Measurements from ENCODE around the gene JPH4. TPM values are rescaled to one million over a fixed set of nuclear protein-coding genes. Genes with fewer than 3 reads are reported as not detected.
A peak's percentile ranks its signal among the peaks of the same experiment; 100 is the strongest.

The JPH4 gene
- total RNA-seq, 2 donors from 2014 or later, result 0.18 to 0.91 TPM

DNA sequence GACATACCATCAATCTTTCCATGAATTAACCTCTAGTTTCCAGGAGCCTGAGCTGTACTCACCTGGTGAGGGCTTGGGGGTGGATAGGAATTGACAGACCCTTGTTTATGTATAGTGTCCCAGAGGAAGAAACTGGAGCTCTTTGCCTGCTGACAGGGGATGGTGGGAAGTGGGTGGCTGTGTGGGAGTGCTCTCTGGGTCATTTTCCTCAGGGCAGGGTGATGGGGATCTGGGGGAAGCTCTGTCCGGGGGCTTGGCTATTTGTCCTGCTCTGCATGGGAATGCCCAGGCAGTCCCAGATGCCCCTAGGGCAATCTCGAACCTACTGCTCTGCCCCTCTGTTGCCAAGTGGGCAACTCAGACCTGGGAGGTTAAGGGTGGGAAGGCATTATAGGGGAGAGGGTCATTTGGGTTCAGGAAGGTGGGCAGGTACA is 35.8 kb upstream of the JPH4 start:
- no peaks in the 10 kb centered on the region for H3K36me3 ChIP-seq (ENCODE audit: control insufficient read depth, insufficient read depth, low read length)
- H3K4me3 ChIP-seq (ENCODE audit: low read length), result no peak overlapping the region
- TF ChIP-seq, protein P1, sequence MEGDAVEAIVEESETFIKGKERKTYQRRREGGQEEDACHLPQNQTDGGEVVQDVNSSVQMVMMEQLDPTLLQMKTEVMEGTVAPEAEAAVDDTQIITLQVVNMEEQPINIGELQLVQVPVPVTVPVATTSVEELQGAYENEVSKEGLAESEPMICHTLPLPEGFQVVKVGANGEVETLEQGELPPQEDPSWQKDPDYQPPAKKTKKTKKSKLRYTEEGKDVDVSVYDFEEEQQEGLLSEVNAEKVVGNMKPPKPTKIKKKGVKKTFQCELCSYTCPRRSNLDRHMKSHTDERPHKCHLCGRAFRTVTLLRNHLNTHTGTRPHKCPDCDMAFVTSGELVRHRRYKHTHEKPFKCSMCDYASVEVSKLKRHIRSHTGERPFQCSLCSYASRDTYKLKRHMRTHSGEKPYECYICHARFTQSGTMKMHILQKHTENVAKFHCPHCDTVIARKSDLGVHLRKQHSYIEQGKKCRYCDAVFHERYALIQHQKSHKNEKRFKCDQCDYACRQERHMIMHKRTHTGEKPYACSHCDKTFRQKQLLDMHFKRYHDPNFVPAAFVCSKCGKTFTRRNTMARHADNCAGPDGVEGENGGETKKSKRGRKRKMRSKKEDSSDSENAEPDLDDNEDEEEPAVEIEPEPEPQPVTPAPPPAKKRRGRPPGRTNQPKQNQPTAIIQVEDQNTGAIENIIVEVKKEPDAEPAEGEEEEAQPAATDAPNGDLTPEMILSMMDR (conservative IDR thresholded peaks at IDR 0.05), result no peak
- H3K27me3 ChIP-seq (ENCODE audit: control insufficient read depth, insufficient read depth, low read length, poor library complexity, severe bottlenecking), result no peaks in the 10 kb centered on the region
- no peak for DNase-seq
- peaks cover 13% of the 10 kb centered on the region for H3K4me1 ChIP-seq (ENCODE audit: control insufficient read depth, insufficient read depth, low read length)
- Mint-ChIP-seq H3K4me3 (no peak overlapping the region), H3K27me3 (ENCODE audit: insufficient read depth) (no peaks in the 10 kb centered on the region), H3K4me1 (peaks cover 27% of the 10 kb centered on the region), H3K36me3 (ENCODE audit: low read depth) (no peaks in the 10 kb centered on the region), H3K9me3 (peaks cover 6% of the 10 kb centered on the region), H3K27ac (no peak overlapping the region)
- no peak overlapping the region for H3K9ac ChIP-seq (ENCODE audit: extremely low read depth, low read length, poor library complexity, severe bottlenecking)
- H3K27ac ChIP-seq (ENCODE audit: low read depth, low read length), result no peak overlapping the region
- WGBS, 2 experiments (ENCODE audit: insufficient coverage in 1 of 2, insufficient read length in 1 of 2), result 81 to 100% methylated on average over 1 to 2 of the region's 2 CpGs
- H3K9me3 ChIP-seq (ENCODE audit: control insufficient read depth, low read length), result peaks cover 18% of the 10 kb centered on the region

DNA sequence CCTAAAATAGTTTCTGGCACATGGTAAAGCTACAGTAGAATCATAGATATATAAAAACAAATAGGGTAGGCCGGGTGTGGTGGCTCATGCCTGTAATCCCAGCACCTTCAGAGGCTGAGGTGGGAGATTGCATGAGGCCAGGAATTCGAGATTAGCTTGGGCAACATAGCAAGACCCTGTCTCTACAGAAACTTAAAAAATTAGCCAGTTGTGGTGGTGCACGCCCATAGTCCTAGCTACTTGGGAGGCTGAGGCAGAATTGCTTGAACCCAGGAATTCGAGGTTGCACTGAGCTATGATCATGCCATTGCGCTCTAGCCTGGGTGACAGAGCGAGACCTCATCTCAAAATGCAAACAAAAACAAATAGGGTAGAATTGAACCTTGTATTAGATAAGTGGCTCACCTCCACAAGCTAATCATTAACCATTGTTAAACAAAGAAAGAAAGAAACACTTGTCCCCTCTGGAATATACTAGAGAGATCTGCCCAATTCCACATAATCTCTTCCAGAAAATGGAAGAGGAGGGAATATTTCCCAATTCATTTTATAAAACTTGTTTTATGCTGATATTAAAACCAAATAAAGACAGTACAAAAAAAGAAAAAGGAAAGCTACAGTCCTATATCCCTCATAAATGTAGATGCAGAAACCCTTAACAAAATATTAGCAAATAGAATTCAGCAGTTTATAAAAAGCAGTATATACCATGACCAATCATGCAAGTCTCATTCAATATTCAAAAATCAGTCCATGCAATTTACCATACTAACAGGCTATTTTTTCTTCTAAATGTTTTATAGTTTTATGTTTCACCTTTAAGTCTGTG is 34.9 kb upstream of the JPH4 start:
- no peaks in the 10 kb centered on the region for H3K27me3 ChIP-seq (ENCODE audit: control insufficient read depth, insufficient read depth, low read length, poor library complexity, severe bottlenecking)
- no peak for DNase-seq
- H3K36me3 ChIP-seq (ENCODE audit: control insufficient read depth, insufficient read depth, low read length), result no peaks in the 10 kb centered on the region
- Mint-ChIP-seq H3K27me3 (ENCODE audit: insufficient read depth) (no peaks in the 10 kb centered on the region), H3K9me3 (peaks cover 14% of the 10 kb centered on the region), H3K4me1 (peaks cover 27% of the 10 kb centered on the region), H3K4me3 (no peak overlapping the region), H3K27ac (peak overlapping the region; percentile 0), H3K36me3 (ENCODE audit: low read depth) (no peaks in the 10 kb centered on the region)
- WGBS, 2 experiments (ENCODE audit: insufficient coverage in 1 of 2, insufficient read length in 1 of 2), result 75 to 85% methylated on average over 3 to 6 of the region's 6 CpGs
- no peak overlapping the region for H3K27ac ChIP-seq (ENCODE audit: low read depth, low read length)
- no peak overlapping the region for H3K9ac ChIP-seq (ENCODE audit: extremely low read depth, low read length, poor library complexity, severe bottlenecking)
- H3K4me3 ChIP-seq (ENCODE audit: low read length), result peak overlapping the region; percentile 37
- H3K4me1 ChIP-seq (ENCODE audit: control insufficient read depth, insufficient read depth, low read length), result peaks cover 10% of the 10 kb centered on the region
- TF ChIP-seq, protein P1 (conservative IDR thresholded peaks at IDR 0.05), result no peak
- H3K9me3 ChIP-seq (ENCODE audit: control insufficient read depth, low read length), result peaks cover 10% of the 10 kb centered on the region

DNA sequence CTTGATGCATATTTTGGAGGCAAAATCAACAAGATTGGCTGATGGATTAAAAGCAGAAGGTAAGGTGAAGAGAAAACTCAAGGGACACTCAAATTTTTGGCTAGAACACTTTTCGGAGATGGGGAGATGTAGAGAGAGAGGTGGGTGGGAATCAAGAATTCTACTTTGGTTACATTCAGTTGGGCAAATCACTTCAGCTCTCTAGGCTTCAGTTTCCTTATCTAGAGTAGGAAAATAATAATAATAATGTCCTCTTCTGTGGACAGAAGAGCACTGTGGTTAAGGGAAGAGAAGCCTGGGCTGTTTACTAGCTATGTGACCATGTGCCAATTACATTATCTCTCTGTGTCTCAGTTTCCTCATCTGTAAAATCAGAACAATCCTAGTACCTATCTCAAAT is 34.2 kb upstream of the JPH4 start:
- Mint-ChIP-seq H3K27ac (no peak overlapping the region), H3K27me3 (ENCODE audit: insufficient read depth) (no peaks in the 10 kb centered on the region), H3K4me3 (no peak overlapping the region), H3K36me3 (ENCODE audit: low read depth) (no peaks in the 10 kb centered on the region), H3K9me3 (peaks cover 16% of the 10 kb centered on the region), H3K4me1 (peaks cover 27% of the 10 kb centered on the region)
- Histone ChIP-seq H3K9me3 (ENCODE audit: control insufficient read depth, low read length) (peaks cover 10% of the 10 kb centered on the region), H3K36me3 (ENCODE audit: control insufficient read depth, insufficient read depth, low read length) (no peaks in the 10 kb centered on the region), H3K27ac (ENCODE audit: low read depth, low read length) (no peak overlapping the region), H3K4me1 (ENCODE audit: control insufficient read depth, insufficient read depth, low read length) (peaks cover 10% of the 10 kb centered on the region), H3K4me3 (ENCODE audit: low read length) (no peak overlapping the region), H3K9ac (ENCODE audit: extremely low read depth, low read length, poor library complexity, severe bottlenecking) (no peak overlapping the region), H3K27me3 (ENCODE audit: control insufficient read depth, insufficient read depth, low read length, poor library complexity, severe bottlenecking) (no peaks in the 10 kb centered on the region)
- DNase-seq, result no peak
- TF ChIP-seq, protein P1 (conservative IDR thresholded peaks at IDR 0.05), result no peak
- WGBS, 2 experiments (ENCODE audit: insufficient coverage in 1 of 2, insufficient read length in 1 of 2), result 100% methylated on average over 1 of the region's 1 CpG; no CpG with 5 or more reads in 1 of the 2 experiments

Measured in endodermal cell (in vitro differentiated cells).